Measurements from ENCODE around the gene ARHGAP19.

ARHGAP19 gene
- long read RNA-seq, full-length matches to known transcripts = 19 of 62 reads
- long read RNA-seq, partial matches to known transcripts = 12 of 62 reads
- long read RNA-seq, other reads (novel, unspliced or antisense) = 31 of 62 reads

- Histone ChIP-seq H3K27ac (replicated peaks) (peak within 1 kb of the TSS; percentile 95), H3K27me3 (ENCODE audit: insufficient read depth, poor library complexity, severe bottlenecking) (no peaks in the 10 kb centered on the region), H3K4me3 (replicated peaks; ENCODE audit: insufficient read depth, low read length) (peak within 1 kb of the TSS; percentile 71)
- TF ChIP-seq, protein P1, sequence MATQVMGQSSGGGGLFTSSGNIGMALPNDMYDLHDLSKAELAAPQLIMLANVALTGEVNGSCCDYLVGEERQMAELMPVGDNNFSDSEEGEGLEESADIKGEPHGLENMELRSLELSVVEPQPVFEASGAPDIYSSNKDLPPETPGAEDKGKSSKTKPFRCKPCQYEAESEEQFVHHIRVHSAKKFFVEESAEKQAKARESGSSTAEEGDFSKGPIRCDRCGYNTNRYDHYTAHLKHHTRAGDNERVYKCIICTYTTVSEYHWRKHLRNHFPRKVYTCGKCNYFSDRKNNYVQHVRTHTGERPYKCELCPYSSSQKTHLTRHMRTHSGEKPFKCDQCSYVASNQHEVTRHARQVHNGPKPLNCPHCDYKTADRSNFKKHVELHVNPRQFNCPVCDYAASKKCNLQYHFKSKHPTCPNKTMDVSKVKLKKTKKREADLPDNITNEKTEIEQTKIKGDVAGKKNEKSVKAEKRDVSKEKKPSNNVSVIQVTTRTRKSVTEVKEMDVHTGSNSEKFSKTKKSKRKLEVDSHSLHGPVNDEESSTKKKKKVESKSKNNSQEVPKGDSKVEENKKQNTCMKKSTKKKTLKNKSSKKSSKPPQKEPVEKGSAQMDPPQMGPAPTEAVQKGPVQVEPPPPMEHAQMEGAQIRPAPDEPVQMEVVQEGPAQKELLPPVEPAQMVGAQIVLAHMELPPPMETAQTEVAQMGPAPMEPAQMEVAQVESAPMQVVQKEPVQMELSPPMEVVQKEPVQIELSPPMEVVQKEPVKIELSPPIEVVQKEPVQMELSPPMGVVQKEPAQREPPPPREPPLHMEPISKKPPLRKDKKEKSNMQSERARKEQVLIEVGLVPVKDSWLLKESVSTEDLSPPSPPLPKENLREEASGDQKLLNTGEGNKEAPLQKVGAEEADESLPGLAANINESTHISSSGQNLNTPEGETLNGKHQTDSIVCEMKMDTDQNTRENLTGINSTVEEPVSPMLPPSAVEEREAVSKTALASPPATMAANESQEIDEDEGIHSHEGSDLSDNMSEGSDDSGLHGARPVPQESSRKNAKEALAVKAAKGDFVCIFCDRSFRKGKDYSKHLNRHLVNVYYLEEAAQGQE (IDR thresholded peaks at IDR 0.05; ENCODE audit: insufficient replicate concordance, low read depth) = no peak
- peak; percentile 64; the same call in 1 of the 2 replicates for TF ChIP-seq SPI1 (IDR thresholded peaks at IDR 0.05; ENCODE audit: borderline replicate concordance, low read depth)
- peak; percentile 85; the same call in 1 of the 2 replicates for TF ChIP-seq POLR2AphosphoS5 (IDR thresholded peaks at IDR 0.05; ENCODE audit: low read depth)
- 0 out of 2 replicates have a peak, but pooled peaks have one; percentile 24 for TF ChIP-seq GABPA (IDR thresholded peaks at IDR 0.05; ENCODE audit: low read depth)
- TF ChIP-seq CTCF (IDR thresholded peaks at IDR 0.05; ENCODE audit: insufficient read depth, low read length) = no peak
- peak; percentile 94 to 99 for DNase-seq (ENCODE audit: low read depth in 1 of 2, low spot score in 1 of 2)
Observed at GRCh38 chr10:97292097-97292861, at the start of gene ARHGAP19. Gene ARHGAP19, minus strand, starts transcription at chr10:97292637. Its CDS starts 10 bp downstream, at chr10:97292627.

DNA sequence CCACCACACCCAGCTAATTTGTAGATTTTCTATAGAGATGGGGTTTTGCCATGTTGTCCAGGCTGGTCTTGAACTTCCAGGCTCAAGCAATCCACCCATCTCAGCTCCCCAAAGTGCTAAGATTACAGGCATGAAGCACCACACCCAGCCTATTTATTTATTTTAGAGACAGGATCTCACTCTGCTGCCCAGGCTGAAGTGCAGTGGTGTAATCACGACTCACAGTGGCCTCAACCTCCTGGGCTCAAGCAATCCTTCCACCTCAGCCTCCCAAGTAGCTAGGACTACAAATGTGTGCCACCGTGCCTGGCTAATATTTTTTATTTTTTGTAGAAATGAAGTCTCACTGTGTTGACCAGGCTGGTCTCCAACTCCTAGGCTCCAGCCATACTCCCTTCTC lies 49.0 kb upstream of the ARHGAP19 start:
- TF ChIP-seq GABPA (IDR thresholded peaks at IDR 0.05; ENCODE audit: low read depth) = no peak
- no peak for TF ChIP-seq CTCF (IDR thresholded peaks at IDR 0.05; ENCODE audit: insufficient read depth, low read length)
- TF ChIP-seq, protein P1 (IDR thresholded peaks at IDR 0.05; ENCODE audit: insufficient replicate concordance, low read depth) = no peak
- no peak for TF ChIP-seq SPI1 (IDR thresholded peaks at IDR 0.05; ENCODE audit: borderline replicate concordance, low read depth)
- no peak for TF ChIP-seq POLR2AphosphoS5 (IDR thresholded peaks at IDR 0.05; ENCODE audit: low read depth)
- no peak overlapping the region for H3K4me3 ChIP-seq (replicated peaks; ENCODE audit: insufficient read depth, low read length)
- DNase-seq (ENCODE audit: low read depth in 1 of 2, low spot score in 1 of 2) = no peak

DNA sequence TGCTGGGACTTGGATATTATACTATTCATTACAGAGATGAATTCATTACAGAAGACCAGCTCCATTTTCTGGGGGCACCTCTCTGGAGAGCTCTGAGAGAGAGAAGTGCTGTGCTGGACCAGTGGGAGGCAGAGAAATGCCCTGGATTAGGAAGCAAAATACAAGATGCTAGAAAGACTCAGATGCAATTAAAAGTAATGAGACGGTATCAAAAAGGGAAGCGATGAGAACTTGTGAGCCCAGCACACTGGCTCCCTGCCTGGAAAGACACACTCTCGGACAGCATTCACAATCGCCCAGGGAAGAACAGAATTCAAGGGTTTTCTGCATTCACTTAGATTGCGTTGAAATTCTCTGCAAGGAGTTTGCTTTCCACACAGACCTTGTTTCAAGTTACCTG lies 45.6 kb upstream of the ARHGAP19 start:
- TF ChIP-seq, protein P1 (IDR thresholded peaks at IDR 0.05; ENCODE audit: insufficient replicate concordance, low read depth) = no peak
- TF ChIP-seq SPI1 (IDR thresholded peaks at IDR 0.05; ENCODE audit: borderline replicate concordance, low read depth) (no peak), POLR2AphosphoS5 (IDR thresholded peaks at IDR 0.05; ENCODE audit: low read depth) (no peak), GABPA (IDR thresholded peaks at IDR 0.05; ENCODE audit: low read depth) (no peak), CTCF (IDR thresholded peaks at IDR 0.05; ENCODE audit: insufficient read depth, low read length) (no peak)
- no peak for DNase-seq (ENCODE audit: low read depth in 1 of 2, low spot score in 1 of 2)
- no peak overlapping the region for H3K27ac ChIP-seq (replicated peaks)

More for the DNA sequence above, 49.0 kb upstream of the ARHGAP19 start:
- no peak overlapping the region for H3K27ac ChIP-seq (replicated peaks)
- H3K27me3 ChIP-seq (ENCODE audit: insufficient read depth, poor library complexity, severe bottlenecking) = no peaks in the 10 kb centered on the region

More for the DNA sequence above, 45.6 kb upstream of the ARHGAP19 start:
- H3K4me3 ChIP-seq (replicated peaks; ENCODE audit: insufficient read depth, low read length) = no peak overlapping the region
- H3K27me3 ChIP-seq (ENCODE audit: insufficient read depth, poor library complexity, severe bottlenecking) = no peaks in the 10 kb centered on the region
